Fibroblast of skin of right quadriceps (primary cell): ENCODE measurements around the gene PRIM2.
A peak's percentile ranks its signal among the peaks of the same experiment; 100 is the strongest.
"Not testable (repeated sequence)": the region's sequence is repeated elsewhere in the genome, so short reads cannot be mapped to it uniquely, and the experiment has no call there.

ENCODE experiments used
- DNase-seq: peaks from one replicate; pipeline ENCODE4 v3.0.0-alpha.2; 2013

PRIM2 gene

DNA sequence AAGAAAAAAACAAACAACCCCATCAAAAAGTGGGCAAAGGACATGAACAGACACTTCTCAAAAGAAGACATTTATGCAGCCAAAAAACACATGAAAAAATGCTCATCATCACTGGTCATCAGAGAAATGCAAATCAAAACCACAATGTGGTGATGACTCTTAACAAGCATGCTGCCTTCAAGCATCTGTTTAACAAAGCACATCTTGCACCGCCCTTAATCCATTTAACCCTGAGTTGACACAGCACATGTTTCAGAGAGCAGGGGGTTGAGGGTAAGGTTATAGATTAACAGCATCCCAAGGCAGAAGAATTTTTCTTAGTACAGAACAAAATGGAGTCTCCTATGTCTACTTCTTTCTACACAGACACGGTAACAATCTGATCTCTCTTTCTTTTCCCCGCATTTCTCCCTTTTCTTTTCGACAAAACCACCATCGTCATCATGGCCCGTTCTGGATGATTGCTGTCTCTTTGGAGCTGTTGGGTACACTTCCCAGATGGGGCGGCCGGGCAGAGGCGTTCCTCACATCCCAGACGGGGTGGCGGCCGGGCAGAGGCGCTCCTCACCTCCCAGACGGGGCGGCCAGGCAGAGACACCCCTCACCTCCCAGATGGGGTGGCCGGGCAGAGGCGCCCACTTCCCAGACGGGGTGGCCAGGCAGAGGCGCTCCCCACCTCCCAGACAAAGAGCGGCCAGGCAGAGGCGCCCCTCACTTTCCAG lies 7.2 kb upstream of the PRIM2 start:
- peak; percentile 70 for DNase-seq

DNA sequence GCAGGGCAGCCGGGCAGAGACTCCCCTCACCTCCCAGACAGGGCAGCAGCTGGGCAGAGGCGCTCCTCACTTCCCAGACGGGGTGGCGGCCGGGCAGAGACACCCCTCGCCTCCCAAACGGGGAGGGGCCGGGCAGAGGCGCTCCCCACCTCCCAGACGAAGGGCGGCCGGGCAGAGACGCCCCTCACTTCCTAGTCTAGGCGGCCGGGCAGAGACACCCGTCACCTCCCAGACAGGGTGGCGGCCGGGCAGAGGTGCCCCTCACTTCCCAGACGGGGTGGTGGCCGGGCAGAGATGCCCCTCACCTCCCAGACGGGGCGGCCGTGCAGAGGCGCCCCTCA lies 6.6 kb upstream of the PRIM2 start:
- DNase-seq: no peak

DNA sequence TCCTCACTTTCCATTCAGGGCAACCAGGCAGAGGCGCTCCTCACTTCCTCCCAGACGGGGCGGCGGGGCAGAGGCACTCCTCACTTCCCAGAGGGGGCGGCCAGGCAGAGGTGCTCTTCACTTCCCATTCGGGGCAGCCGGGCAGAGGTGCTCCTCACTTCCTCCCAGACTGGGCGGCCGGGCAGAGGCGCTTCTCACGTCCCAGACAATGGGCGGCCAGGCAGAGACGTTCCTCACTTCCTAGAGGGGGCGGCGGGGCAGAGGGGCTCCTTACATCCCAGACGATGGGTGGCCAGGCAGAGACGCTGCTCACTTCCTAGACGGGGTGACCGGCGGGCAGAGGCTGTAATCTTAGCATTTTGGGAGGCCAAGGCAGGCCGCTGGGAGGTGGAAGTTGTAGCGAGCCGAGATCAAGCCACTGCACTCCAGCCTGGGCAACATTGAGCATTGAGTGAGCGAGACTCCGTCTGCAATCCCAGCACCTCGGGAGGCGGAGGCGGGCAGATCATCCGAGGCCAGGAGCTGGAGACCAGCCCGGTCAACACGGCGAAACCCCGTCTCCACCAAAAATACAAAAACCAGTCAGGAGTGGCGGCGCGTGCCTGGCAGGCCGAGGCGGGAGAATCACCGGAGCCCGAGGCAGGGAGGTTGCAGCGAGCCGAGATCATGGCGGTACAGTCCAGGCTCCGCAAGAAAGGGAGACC lies 6.0 kb upstream of the PRIM2 start:
- DNase-seq: not testable (repeated sequence)

DNA sequence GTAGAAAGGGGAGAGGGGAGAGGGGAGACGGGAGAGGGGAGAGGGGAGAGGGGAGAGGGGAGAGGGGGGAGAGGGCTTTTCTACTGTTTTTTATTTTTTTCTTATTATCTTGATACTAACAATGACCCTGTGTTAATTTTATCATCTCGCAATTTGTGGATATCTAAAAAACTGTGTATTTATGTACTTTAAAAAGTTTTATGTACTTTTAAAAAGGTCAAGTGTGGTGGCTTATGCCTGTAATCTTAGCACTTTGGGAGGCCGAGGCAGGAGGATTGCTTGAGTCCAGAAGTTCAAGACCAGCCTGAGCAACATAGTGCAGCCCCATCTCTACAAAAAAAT lies 5.5 kb upstream of the PRIM2 start:
- no peak for DNase-seq

DNA sequence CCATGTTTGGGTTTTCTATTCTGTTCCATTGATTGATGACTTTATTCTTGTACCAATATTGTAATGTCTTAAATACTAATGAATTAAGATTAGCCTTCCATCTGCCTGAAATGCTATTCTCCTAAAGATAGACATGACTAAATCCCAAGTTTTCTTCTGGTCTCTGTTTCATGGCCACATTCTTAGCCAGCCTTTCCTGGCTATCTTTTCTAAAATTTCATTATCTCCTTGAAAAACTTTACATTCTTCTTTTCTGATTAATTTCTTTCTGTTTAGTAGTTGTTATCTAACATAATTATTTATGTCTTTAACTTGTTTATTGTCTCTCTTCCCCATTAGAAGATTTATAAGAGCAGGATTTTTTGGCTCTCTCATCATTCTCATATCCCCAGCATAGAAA lies 4.4 kb upstream of the PRIM2 start:
- DNase-seq: no peak

DNA sequence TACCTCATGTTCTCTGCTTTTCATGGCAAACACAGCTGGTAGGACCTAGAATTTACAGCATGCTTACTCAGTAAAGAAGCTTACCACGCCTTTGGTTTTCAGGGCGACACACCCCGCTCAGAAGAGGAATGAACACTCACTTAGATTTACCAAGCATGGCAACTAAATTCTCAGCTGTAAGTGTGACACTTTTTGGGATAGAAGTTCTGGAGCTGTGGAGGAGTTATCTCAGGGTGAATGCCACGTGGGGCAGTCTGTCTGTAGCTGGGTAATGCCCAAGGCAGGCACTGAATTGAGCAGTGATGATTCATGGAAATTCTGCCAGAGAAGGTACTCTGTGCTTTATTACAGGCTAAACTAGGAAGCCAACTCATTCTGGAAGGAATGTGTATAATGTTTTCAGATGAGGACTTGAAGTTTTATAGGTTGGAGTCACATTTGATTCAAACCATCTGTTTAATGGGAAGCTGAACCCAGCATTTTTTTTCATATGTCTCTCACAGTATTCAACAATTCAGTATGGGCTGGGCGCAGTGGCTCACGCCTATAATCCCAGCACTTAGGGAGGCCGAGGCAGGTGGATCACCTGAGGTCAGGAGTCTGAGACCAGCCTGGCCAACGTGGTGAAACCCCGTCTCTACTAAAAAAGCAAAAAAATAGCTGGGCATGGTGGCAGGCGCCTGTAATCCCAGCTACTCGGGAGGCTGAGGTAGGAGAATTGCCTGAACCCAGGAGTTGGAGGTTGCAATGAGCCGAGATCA lies 3.5 kb upstream of the PRIM2 start:
- DNase-seq: peak; percentile 99

DNA sequence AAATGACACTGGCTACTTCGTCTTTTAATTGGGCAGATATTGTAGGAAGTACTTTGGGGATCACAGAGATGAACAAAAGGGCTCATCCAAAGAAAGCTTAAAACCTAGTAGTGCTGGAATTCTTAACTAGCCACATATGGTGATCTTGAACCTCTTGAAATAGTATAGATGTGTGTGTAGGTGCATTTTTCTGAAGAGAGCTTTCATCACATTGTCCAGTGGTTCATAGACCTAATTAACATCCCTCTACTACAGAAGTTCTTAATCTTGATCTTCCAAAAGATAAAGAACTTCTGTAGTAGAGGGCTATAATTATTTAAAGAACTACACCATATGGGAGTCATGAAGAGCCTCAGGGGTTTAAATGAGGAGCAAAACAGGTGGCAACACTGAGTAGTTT lies 2.3 kb upstream of the PRIM2 start:
- DNase-seq: peak; percentile 60

DNA sequence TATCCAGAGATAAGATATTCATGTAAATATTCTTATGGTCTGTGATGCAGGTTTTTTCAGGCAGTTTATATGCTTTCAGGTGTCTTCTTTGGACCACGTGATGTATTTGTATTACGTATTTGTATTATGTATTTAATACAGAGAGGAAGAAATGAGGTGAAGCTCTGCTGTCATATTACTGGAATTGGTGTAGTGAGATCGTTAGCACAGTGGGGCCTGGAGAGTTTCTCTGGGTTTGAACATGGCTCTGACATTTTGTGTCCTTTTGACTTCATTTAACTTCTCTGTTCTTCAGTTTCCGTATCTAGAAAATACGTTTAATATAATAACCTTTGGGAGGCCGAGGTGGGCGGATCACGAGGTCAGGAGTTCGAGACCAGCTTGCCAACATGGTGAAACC lies 1.6 kb upstream of the PRIM2 start:
- no peak for DNase-seq

DNA sequence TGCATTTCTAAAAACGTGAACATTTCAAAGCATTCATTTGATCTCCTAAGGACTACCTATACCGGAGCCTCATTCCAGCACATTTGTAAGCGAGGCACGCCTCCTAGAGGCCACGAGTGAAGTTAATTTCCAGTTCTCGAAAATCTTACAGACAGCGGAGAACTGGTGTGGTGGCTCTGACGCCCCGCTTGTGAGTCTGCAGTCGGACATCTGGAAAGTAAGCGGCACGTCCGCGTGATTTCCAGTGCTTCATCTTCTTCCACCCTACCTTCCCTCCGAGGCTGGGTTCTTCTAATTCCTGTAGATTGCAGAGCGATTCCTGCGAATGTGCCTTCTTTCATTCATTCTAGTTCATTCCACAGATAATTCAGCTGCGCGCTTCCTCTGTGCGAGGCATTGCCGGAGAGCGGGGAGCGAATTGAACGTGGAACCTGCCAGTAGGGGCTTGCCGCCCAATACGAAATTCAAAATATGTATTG lies 810 bp upstream of the PRIM2 start:
- peak; percentile 92 for DNase-seq

DNA sequence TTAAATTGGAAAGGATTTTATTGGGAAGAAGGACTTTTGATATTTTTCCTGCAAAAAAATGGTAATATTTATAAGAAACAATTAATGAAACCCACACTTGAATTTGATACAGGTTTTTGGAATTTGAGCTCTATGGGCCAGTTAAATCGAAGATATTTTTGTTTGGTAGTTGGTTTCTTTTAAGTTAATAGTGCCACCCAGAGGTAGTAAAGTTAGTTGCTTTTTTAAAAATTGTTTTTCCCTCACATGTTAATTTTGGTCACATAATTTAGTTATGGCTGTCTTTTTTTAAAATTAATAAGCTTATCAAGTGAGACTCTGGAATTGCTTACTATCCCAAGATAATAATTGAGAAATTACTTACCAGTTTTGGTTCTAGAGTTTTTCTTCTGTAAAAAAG lies 7.1 kb downstream of the PRIM2 start:
- DNase-seq: no peak

DNA sequence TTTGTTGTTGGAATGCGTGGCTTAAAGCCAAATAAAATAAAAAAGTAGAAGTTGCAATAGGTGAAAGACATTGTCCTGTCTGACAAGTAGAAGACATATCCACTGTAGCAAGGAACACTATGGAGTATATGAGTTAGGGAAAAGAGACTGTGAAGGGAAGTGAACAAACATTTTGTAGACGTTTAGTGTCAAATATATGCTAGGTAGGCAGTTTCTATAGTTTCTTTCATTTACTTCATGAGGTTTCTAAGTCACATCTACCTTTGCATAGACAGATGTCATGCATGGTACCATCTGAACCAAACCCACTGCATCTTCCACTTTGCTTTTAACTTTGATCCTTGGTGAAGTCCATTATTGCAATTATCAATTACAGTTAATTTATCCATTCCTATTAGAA lies 9.9 kb downstream of the PRIM2 start:
- DNase-seq: no peak

DNA sequence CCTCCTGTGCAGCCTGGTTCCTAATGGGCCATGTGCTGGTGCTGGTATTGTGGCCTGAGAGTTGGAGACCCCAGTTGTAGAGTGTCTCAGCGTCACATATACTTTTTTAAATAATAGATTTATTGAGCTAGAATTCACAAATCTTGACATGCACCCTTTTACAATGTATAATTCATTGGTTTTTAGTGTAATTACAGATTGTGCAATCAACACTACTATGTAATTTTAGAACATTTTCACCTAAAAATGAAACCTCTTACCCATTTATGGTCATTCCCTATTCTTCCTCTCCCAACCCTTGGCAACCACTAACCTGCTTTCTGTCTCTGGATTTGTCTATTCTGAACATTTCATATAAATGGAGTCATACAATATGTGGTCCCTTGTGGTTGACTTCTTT lies 10.6 kb downstream of the PRIM2 start:
- no peak for DNase-seq

DNA sequence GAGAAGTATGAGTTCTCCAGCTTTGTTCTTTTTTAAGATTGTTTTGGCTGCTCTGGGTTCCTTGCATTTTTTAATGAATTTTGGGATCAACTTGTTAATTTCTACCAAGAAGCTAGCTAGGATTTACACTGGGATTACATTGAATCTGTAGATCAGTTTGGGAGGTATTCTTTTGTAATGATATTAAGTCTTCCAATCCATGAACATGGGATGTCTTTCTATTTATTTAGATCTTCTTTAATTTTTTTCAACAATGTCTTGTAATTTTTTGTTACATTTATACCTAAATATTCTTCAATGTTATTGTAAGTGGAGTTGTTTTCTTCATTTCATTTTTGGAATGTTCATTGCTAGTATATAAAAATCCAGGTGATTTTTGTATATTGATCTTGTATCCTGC lies 12.5 kb downstream of the PRIM2 start:
- no peak for DNase-seq

DNA sequence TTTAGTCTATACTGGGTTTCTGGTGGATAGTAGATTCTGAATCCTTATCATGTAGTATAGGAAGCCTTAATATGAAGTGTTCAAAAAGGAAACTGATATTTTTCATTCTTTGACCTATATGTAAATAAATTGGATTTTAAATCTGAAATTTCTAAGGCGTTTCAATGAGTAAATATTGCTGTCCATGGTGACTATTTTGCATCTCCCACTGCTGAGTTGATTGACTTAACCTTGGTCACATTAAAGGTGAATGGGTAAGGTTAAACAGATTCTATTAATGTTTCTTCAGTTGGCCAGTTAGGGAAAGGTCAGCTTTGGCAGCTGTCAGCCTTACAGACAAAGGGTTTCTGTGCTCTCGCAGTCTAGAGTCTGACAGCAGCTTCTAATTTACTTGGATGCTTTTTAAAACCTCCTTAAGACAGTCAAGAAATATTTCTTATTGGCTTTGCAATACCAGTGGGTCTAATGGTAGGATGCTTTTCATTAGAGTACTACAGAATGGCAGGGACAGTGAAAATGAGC lies 24.8 kb downstream of the PRIM2 start:
- no peak for DNase-seq

DNA sequence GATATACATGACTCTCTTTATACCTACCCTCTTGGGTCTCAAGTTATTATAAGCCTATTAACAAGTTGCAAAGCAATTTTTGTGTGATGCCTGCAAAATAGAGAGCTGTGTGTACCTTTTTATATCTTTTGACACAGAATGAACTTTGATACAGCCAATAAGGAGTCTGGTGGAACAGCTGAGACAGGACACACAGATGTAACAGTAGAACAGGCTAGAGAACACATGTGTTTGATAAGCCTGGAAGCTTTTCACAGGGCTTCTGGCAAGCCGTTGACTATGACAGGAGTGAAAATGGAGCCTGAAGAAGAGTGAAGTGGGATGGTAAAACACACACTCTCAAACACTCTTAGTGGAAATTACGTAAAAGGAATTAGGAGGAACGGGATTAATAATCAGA lies 25.9 kb downstream of the PRIM2 start:
- DNase-seq: not testable (repeated sequence)

DNA sequence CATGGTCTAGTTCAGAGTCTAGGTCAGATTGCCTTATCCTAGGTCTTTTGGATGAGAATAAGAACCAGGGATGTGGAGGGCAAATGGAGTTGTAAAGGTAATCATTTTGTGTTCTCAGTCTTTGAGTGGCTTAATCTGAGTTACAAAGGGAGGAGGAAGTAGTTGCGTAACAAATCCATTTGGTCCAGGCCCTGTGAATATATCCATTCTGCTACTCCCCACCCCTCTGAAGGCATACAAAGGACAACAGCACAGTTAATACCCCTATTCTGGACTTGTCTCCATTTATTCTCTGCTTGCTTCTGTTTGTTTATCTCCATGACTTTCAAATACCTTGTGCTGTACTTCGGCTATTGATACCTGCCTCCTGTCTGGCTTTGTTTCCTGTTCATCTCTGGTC lies 29.3 kb downstream of the PRIM2 start:
- DNase-seq: not testable (repeated sequence)

DNA sequence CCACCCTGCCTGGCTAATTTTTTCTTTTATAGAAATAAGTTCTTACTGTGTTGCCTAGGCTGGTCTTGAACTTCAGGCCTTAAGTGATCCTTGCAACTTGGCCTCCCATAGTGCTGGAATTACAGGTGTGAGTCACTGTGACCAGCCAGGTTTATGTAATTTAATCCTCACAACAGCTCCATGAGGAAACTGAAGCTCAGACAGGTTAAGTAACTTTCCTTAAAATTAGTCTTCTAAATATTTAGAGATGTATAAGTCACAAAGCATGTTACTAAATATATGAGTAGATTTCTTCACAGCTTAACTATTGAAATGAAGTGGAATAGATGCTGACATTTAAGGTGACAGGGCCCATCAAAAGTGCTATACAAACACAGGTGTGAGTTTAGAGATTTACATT lies 30.2 kb downstream of the PRIM2 start:
- DNase-seq: not testable (repeated sequence)

DNA sequence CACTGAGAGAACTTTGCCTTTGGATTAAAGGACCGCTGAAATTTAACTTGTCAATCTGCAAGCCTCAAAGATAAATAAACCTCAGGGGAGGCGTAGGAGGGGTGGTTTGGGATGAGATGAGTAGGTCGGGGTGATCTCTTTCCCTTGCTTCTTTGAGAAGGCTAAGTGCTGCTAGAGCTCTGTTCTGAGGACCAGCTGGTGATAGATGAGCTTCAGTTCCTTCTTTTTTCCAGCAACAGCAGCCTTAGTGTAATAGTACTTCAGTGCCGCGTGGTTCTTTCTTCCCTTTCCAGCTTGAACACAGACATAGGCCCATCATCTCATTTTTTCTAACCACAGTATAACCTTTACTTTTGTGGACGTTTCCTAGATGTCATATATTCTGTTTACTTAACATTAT lies 33.0 kb downstream of the PRIM2 start:
- DNase-seq: not testable (repeated sequence)

DNA sequence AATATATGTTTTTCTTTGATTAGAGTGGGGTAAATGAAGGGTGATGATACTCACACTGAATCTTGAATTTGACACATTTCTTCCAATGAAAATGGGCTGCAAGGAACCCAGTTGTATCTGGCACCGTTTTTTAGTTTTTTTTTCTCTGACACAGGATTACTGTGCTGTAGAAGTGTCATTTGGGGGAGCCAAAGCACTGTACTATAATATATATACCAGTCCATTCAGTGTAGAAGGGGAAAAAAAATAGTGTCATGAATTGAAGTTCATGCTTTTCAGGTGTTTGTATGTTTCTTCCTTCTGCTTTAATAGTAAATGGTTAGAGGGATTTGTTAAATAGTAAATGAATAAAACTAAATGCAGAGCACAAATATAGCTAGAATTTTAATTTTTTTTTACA lies 35.2 kb downstream of the PRIM2 start:
- not testable (repeated sequence) for DNase-seq

DNA sequence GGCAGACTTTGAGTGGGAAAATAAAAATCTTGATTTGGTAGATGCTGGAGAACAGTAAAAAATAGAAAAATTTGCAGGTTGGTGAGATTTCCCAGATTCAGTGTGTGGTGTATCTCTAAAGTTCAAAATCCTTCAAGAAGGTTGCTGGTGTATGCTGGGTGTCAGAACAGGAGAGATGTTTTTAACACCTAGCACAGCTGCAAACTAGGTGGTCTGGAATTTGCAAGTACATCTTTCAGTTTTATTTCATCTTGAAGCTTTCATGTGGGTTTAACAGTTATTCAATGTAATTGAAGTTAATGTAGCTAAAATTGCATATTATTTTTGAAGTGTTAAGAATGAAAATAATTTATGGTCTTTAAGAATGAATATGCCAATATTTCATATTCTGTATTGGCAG lies 40.9 kb downstream of the PRIM2 start:
- DNase-seq: not testable (repeated sequence)

DNA sequence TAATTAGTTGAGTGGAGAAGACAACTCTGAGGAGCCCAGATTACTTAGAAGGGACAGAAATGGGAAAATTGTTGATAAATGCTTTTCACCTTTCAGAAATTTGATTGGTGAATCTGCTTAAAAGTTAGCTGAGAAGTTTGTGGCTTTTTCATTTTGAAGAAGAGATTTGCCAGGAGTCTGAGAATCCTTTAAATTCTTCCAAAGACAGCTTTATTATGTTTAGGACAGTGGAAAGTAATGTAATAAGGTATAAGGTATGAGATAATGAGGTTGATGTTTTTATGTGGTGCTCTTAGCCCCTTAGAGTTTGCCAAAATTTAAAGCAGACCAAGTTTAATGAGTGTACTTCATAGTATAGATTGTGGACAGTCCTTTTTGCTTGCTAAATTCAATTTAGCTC lies 42.3 kb downstream of the PRIM2 start:
- not testable (repeated sequence) for DNase-seq

DNA sequence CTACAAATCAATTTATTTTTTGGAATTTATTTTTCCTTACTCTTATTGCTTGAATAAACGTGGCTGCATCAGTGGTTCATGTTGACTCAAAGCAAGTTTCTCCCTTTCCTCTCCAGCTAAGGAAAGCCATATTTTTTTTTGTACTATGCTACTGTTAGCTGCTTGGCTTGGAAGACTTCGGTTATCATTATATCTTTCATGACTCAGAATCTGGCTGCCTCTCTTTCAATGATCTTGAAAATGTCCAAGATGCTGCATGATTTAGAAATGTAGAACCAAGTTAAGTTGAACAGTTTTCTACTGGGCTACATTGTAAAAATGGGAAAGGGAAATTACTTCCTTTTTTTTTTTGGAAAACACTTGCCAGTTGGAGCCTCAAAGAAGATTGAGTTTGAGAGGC lies 44.9 kb downstream of the PRIM2 start:
- peak; percentile 16 for DNase-seq

DNA sequence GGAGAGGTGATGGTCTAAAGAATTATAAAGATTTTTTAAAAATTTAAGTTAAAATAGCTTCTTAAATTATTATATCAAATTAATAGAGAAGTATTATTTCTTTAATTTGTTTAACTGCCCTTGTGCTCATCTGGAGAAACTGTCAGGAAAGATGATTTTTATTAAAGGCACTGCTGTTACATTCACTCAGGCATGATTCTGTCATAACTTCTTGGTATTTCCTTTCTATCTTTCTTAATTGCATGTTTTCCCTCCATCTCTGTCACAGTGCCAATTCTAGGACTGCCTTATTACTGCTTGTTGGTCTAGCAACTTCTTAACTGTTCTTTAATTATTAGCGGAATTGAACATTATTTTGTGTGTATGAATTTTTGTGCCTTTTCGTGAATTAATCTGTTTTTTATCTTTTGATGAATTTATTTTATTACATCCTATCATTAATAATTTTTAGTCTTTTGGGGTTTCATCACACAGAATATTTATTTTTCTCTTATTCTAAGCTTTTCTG lies 47.7 kb downstream of the PRIM2 start:
- DNase-seq: peak; percentile 67
